ENCODE data around the gene EMP2. TPM values are rescaled to one million over a fixed set of nuclear protein-coding genes. Genes with fewer than 3 reads are reported as not detected.

EMP2 gene
- polyA plus RNA-seq, 2 of the 4 experiments (the other 2 are of a cell fraction), result 14.2 to 21.4 TPM

- Histone ChIP-seq H3K4me1 (0 out of 3 replicates have a peak, but pooled peaks cover 10% of the 10 kb centered on the region), H3K4me3 (no peak overlapping the region), H3K4me2 (no peak overlapping the region), H3K9me3 (no peaks in the 10 kb centered on the region), H3K27ac (no peak overlapping the region)
- TF ChIP-seq RARB (CRISPR knock-in tag; IDR thresholded peaks at IDR 0.05), result no peak
- TF ChIP-seq EHF (CRISPR knock-in tag; IDR thresholded peaks at IDR 0.05), result no peak
- TF ChIP-seq ESRRA (IDR thresholded peaks at IDR 0.05; ENCODE audit: borderline replicate concordance, low read length), result no peak
- ChIA-PET POLR2A (no interaction called here), CTCF (interaction anchor here (1.6 kb wide), 2 partner anchors 9 to 29 kb away, joined by 6 to 7 read pairs; partner anchors contain the start of gene EMP2)
- WGBS (ENCODE audit: missing lambda C conversion rate), result 73% methylated on average over 11 of the region's 11 CpGs
- ATAC-seq (peak; percentile 19 to 58; a peak in 3 of 6 replicates), DNase-seq (ENCODE audit: low read depth in 1 of 2, low spot score in 1 of 2) (no peak), FAIRE-seq (no peak)
Measured at GRCh38 chr16:10608687-10609401, 28.4 kb upstream of the EMP2 start.

DNA sequence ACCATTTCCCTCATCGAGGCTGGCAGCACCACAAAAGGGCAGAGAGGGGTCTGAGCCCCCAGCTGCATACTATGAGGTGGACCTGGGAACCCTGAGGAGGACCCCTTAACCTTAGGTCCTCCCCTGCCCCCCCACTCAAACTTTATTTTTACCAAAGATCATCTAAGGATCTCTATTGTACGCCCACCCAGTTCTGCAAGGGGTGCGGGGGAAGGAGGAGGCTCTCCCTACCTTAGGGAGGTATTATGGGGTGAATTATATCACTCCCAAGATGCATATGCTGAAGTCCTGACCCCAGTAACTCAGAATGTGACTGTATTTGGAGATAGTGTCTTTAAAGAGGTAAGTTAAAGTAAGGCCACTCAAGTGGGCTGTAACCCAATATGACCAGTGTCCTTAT, 26.8 kb upstream of the EMP2 start:
- ATAC-seq, result no peak
- Histone ChIP-seq H3K27ac (no peak overlapping the region), H3K4me1 (peaks cover 14% of the 10 kb centered on the region; the same call in 1 of the 3 replicates), H3K4me2 (no peak overlapping the region), H3K9me3 (no peaks in the 10 kb centered on the region), H3K4me3 (no peak overlapping the region)
- FAIRE-seq, result no peak
- WGBS (ENCODE audit: missing lambda C conversion rate), result 65% methylated on average over 3 of the region's 3 CpGs
- POLR2A ChIA-PET, result no interaction called here
- no peak for TF ChIP-seq MAX (IDR thresholded peaks at IDR 0.05)
- no peak for TF ChIP-seq ZNF302 (CRISPR knock-in tag; IDR thresholded peaks at IDR 0.05)
- no peak for TF ChIP-seq ESRRA (IDR thresholded peaks at IDR 0.05; ENCODE audit: borderline replicate concordance, low read length)
- TF ChIP-seq MAFK (IDR thresholded peaks at IDR 0.05; ENCODE audit: partially characterized antibody), result no peak
- DNase-seq (ENCODE audit: low read depth in 1 of 2, low spot score in 1 of 2), result no peak
- CTCF ChIA-PET, result interaction anchor here (1.2 kb wide), 1 partner anchor 17 kb away, joined by 3 read pairs; no protein-coding TSS in a partner anchor

- POLR2A ChIA-PET, result interaction anchor here (0.5 kb wide), 1 partner anchor 125 kb away, joined by 3 read pairs; no protein-coding TSS in a partner anchor
Measured at GRCh38 chr16:10606607-10607006, 26.2 kb upstream of the EMP2 start.

GRCh38 chr16:10605636-10606035, 25.2 kb upstream of the EMP2 start:
- DNase-seq (ENCODE audit: low read depth in 1 of 2, low spot score in 1 of 2) (no peak), ATAC-seq (no peak), FAIRE-seq (no peak)
- WGBS (ENCODE audit: missing lambda C conversion rate), result 40% methylated on average over 3 of the region's 3 CpGs
- no peak overlapping the region for H3K4me2 ChIP-seq
- no peak overlapping the region for H3K4me3 ChIP-seq
- ChIA-PET POLR2A (no interaction called here), CTCF (interaction anchor here (1.5 to 1.9 kb wide), 3 partner anchors 10 to 85 kb away, joined by 3 to 6 read pairs (median 3); partner anchors contain the start of gene EMP2)
- no peak overlapping the region for H3K27ac ChIP-seq
- no peaks in the 10 kb centered on the region for H3K9me3 ChIP-seq
- peaks cover 25% of the 10 kb centered on the region; the same call in 2 of the 3 replicates for H3K4me1 ChIP-seq
- TF ChIP-seq, protein P1, sequence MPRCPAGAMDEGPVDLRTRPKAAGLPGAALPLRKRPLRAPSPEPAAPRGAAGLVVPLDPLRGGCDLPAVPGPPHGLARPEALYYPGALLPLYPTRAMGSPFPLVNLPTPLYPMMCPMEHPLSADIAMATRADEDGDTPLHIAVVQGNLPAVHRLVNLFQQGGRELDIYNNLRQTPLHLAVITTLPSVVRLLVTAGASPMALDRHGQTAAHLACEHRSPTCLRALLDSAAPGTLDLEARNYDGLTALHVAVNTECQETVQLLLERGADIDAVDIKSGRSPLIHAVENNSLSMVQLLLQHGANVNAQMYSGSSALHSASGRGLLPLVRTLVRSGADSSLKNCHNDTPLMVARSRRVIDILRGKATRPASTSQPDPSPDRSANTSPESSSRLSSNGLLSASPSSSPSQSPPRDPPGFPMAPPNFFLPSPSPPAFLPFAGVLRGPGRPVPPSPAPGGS (IDR thresholded peaks at IDR 0.05), result no peak
- TF ChIP-seq HEYL (CRISPR knock-in tag; IDR thresholded peaks at IDR 0.05), result no peak
- TF ChIP-seq ESRRA (IDR thresholded peaks at IDR 0.05; ENCODE audit: borderline replicate concordance, low read length), result no peak
- no peak for TF ChIP-seq ELK1 (IDR thresholded peaks at IDR 0.05; ENCODE audit: low read depth, low read length)
- no peak for TF ChIP-seq FOXS1 (CRISPR knock-in tag; IDR thresholded peaks at IDR 0.05)
- no peak for TF ChIP-seq EP300 (IDR thresholded peaks at IDR 0.05)
- TF ChIP-seq FOSB (CRISPR knock-in tag; IDR thresholded peaks at IDR 0.05), result no peak
- TF ChIP-seq TFCP2L1 (CRISPR knock-in tag; IDR thresholded peaks at IDR 0.05), result no peak
- no peak for TF ChIP-seq TP53 (CRISPR knock-in tag; IDR thresholded peaks at IDR 0.05)
- TF ChIP-seq NPAS2 (CRISPR knock-in tag; IDR thresholded peaks at IDR 0.05; ENCODE audit: borderline replicate concordance), result no peak
- no peak for TF ChIP-seq CBX8 (IDR thresholded peaks at IDR 0.05)
- TF ChIP-seq RARB (CRISPR knock-in tag; IDR thresholded peaks at IDR 0.05), result no peak
- TF ChIP-seq RAD21 (conservative IDR thresholded peaks at IDR 0.05 in 1 of 2, IDR thresholded peaks at IDR 0.05 in 1 of 2), result no peak
- no peak for TF ChIP-seq NFE2L2 (conservative IDR thresholded peaks at IDR 0.05; ENCODE audit: low read length)

More at GRCh38 chr16:10606607-10607006, 26.2 kb upstream of the EMP2 start:
- CTCF ChIA-PET, result interaction anchor here (1.2 to 1.9 kb wide), 3 partner anchors 11 to 26 kb away, joined by 3 to 6 read pairs (median 3); partner anchors contain the start of gene EMP2
- Histone ChIP-seq H3K4me2 (no peak overlapping the region), H3K9me3 (no peaks in the 10 kb centered on the region), H3K4me1 (peaks cover 19% of the 10 kb centered on the region; the same call in 2 of the 3 replicates), H3K27ac (no peak overlapping the region), H3K4me3 (no peak overlapping the region)
- no peak for ATAC-seq
- WGBS (ENCODE audit: missing lambda C conversion rate), result 68% methylated on average over 6 of the region's 6 CpGs
- TF ChIP-seq RARB (CRISPR knock-in tag; IDR thresholded peaks at IDR 0.05) (no peak), ZFP36 (IDR thresholded peaks at IDR 0.05; ENCODE audit: borderline replicate concordance, partially characterized antibody) (no peak), ZSCAN20 (CRISPR knock-in tag; IDR thresholded peaks at IDR 0.05) (no peak), FOXS1 (CRISPR knock-in tag; IDR thresholded peaks at IDR 0.05) (no peak), NFE2L2 (conservative IDR thresholded peaks at IDR 0.05; ENCODE audit: low read length) (no peak), CEBPB (IDR thresholded peaks at IDR 0.05) (no peak), CBX8 (IDR thresholded peaks at IDR 0.05) (no peak), NR3C1 (IDR thresholded peaks at IDR 0.05) (no peak), HDAC2 (IDR thresholded peaks at IDR 0.05) (no peak)
- TF ChIP-seq, protein P2, sequence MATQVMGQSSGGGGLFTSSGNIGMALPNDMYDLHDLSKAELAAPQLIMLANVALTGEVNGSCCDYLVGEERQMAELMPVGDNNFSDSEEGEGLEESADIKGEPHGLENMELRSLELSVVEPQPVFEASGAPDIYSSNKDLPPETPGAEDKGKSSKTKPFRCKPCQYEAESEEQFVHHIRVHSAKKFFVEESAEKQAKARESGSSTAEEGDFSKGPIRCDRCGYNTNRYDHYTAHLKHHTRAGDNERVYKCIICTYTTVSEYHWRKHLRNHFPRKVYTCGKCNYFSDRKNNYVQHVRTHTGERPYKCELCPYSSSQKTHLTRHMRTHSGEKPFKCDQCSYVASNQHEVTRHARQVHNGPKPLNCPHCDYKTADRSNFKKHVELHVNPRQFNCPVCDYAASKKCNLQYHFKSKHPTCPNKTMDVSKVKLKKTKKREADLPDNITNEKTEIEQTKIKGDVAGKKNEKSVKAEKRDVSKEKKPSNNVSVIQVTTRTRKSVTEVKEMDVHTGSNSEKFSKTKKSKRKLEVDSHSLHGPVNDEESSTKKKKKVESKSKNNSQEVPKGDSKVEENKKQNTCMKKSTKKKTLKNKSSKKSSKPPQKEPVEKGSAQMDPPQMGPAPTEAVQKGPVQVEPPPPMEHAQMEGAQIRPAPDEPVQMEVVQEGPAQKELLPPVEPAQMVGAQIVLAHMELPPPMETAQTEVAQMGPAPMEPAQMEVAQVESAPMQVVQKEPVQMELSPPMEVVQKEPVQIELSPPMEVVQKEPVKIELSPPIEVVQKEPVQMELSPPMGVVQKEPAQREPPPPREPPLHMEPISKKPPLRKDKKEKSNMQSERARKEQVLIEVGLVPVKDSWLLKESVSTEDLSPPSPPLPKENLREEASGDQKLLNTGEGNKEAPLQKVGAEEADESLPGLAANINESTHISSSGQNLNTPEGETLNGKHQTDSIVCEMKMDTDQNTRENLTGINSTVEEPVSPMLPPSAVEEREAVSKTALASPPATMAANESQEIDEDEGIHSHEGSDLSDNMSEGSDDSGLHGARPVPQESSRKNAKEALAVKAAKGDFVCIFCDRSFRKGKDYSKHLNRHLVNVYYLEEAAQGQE (IDR thresholded peaks at IDR 0.05), result no peak
- no peak for DNase-seq (ENCODE audit: low read depth in 1 of 2, low spot score in 1 of 2)
- FAIRE-seq, result no peak

Data from A549 (cell line).